Measurements from ENCODE around the gene GPRASP2.
A peak's percentile ranks its signal among the peaks of the same experiment; 100 is the strongest.
"Not testable (repeated sequence)": the region's sequence is repeated elsewhere in the genome, so short reads cannot be mapped to it uniquely, and the experiment has no call there.

The GPRASP2 gene

GRCh38 chrX:102712216-102712966 lies at the start of gene GPRASP2:
GPRASP2 (plus strand) TSS chrX:102712448; CDS start chrX:102714870, 2,422 bp downstream.
- DNase-seq (ENCODE audit: low read depth in 2 of 2) = no peak

- DNase-seq (ENCODE audit: low read depth in 2 of 2) = not testable (repeated sequence)
Measured at GRCh38 chrX:102663820-102664219, 48.4 kb upstream of the GPRASP2 start.

GRCh38 chrX:102667034-102667433 lies 45.2 kb upstream of the GPRASP2 start:
- DNase-seq (ENCODE audit: low read depth in 2 of 2) = not testable (repeated sequence)

- no peak for DNase-seq (ENCODE audit: low read depth in 2 of 2)
Measured at GRCh38 chrX:102669526-102669925, 42.7 kb upstream of the GPRASP2 start.

DNA sequence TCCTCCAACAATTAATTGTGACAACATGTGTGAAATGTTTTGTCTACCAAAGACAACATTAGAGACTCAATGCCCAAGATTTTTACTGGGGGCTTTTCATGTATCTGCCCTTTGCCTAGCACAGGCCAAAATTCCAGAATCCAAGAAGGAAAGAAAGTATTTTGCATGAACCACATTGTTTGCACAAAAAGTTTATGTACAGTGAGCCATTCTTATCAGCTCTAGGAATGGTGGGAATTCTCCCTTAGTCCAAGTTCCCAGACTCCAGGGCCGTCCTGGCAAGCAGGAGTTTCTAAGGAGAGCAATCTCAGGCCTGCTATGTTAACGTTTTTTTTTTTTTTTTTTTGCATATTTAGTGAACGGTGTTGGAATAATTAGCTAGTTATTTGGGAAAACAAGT lies 39.4 kb upstream of the GPRASP2 start:
- DNase-seq (ENCODE audit: low read depth in 2 of 2) = no peak

- DNase-seq (ENCODE audit: low read depth in 2 of 2) = not testable (repeated sequence)
Measured at GRCh38 chrX:102677479-102677878, 34.8 kb upstream of the GPRASP2 start.

DNA sequence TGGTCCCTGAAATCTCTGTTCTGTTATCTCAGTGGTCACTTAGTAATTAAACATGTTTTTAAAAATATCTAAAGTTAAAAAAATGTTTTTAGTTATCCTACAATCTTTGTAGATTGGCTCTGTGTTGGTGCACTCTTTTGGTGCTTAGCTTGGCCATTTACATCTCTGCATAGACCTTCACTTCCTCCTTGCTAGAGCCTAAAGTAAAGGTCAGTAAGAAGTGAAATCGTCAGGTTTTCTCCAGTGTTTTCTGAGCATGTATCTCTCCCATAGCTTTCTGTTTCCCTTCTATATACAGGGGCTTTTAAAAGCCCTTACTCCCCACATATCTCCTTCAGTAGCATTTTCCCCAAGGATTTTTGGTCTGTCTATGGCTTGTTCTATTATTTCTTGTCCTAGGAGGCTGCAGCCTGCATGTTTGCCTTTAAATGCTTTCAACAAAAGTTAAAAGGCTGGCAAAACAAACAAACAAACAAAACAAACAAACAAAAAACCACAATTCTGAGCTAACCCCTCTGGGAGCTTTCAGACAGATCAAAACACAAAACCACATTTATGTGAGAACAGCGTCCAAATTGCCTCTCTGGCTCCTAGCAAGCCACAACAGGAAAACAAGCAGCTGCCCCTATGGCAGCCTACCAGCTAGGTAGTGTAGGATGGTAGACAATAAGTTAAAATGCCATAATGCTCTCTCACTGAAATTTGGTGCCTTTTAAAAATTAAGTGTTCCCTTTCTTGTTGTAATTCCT lies 27.3 kb upstream of the GPRASP2 start:
- DNase-seq (ENCODE audit: low read depth in 2 of 2) = no peak

DNA sequence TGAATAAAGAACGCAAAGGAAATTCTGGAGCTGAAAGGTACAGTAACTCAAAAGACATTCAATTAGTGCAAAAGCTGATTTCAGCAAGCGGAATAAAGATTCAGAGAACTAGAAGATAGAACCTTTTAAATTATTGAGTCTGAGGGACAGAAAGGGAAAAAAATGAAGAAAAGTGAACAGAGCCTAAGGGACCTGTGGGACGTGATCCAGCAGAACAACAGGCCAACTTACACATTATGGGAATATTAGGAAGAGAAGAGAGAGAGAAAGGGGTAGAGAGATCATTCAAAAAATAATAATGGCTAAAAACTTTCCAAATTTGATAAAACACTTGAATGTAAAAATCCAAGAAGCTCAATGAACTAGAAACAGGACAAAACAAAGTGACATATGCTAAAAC lies 17.5 kb upstream of the GPRASP2 start:
- DNase-seq (ENCODE audit: low read depth in 2 of 2) = no peak

DNA sequence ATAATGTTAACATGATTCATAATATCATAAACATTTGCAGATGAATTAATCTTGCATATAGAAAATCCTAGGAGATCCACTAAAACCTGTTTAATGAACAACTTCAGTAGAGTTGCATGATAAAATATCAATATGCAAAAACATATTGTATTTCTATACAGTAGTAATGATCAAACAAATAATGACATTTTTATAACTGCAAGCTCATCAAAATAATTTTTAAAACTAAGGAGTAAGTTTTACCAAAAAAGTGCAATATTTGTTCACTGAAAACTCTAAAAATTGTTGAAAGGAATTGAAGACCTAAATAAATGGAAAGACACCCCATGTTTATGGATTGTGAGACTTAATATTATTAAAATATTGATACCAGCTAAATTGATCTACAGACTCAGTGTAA lies 15.9 kb upstream of the GPRASP2 start:
- DNase-seq (ENCODE audit: low read depth in 2 of 2) = no peak

- DNase-seq (ENCODE audit: low read depth in 2 of 2) = no peak
Measured at GRCh38 chrX:102697494-102697893, 14.8 kb upstream of the GPRASP2 start.

DNA sequence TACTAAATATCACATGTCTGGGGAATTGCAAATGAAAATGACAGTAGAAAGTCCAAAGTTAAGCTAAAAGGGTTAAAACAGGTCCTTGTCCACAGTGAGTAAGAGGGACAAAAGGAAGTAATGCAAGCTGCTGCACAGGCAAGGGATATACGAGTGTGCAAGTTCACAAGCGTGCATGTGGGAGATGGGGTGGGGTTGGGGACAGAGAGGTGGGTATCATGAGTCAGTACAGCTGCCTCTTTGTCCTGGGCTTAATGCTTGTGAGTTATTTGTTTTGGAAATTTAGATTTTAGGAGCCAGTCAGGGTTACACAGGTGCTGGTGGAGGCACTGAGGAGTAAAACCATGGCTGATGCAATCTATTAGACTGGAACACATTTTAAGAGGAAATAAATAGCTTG lies 3.3 kb upstream of the GPRASP2 start:
- DNase-seq (ENCODE audit: low read depth in 2 of 2) = no peak

- no peak for DNase-seq (ENCODE audit: low read depth in 2 of 2)
Measured at GRCh38 chrX:102711872-102712215, 404 bp upstream of the GPRASP2 start.

DNA sequence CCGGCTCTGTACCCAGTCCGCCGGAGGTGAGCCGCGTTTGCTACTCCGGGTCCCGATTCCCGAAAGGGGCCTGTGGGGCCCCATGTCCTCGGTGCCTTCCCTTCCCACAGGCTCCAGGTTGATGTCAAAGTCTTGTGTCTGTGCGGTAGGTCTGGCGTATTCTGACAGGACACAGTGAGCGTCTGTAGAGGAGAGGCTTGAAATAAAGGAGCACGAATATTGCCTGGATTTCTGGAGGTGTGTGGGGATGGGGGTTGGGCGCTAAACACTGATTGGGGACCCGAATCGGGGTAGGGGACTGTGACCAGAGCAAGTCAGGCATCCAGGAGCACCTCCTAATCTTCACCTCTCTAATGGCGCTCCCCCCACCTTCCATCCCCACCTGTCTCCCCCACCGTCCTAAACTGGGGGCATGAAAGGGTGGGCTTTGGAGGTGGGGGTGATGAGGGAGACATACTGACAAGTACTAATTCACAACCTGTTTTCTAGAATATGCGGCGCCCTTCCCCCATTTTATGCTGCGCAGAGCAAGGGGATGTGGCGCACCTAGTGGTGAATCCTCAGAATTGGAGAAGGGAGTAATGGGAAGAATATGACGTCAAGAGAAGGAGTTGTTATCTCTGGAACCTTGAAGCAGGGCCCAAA lies 855 bp downstream of the GPRASP2 start:
- no peak for DNase-seq (ENCODE audit: low read depth in 2 of 2)

DNA sequence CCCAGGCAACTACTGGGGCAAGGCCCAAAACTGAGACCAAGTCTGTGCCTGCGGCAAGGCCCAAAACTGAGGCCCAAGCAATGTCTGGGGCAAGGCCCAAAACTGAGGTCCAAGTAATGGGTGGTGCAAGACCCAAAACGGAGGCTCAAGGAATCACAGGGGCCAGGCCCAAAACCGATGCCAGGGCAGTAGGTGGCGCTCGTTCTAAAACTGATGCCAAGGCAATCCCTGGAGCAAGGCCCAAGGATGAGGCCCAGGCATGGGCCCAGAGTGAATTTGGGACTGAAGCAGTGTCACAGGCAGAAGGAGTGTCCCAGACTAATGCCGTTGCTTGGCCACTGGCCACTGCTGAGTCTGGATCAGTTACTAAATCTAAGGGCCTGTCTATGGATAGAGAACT lies 2.7 kb downstream of the GPRASP2 start:
- DNase-seq (ENCODE audit: low read depth in 2 of 2) = no peak

DNA sequence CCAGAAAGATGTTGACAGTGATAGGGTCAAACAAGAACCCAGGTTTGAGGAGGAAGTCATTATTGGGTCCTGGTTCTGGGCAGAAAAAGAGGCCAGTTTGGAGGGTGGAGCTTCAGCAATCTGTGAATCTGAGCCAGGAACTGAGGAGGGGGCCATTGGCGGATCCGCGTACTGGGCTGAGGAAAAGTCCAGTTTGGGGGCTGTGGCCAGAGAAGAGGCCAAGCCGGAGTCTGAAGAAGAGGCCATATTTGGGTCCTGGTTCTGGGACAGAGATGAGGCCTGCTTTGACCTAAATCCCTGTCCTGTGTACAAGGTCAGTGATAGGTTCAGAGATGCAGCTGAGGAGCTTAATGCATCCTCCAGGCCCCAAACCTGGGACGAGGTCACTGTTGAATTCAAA lies 3.7 kb downstream of the GPRASP2 start:
- no peak for DNase-seq (ENCODE audit: low read depth in 2 of 2)

- peak; percentile 48 to 58 for DNase-seq (ENCODE audit: low read depth in 2 of 2)
Measured at GRCh38 chrX:102720237-102721168, 8.3 kb downstream of the GPRASP2 start, which contains the start of gene GPRASP3. GPRASP3 (plus strand) TSS chrX:102720743; CDS start chrX:102748996, 28,253 bp downstream.

- not testable (repeated sequence) for DNase-seq (ENCODE audit: low read depth in 2 of 2)
Measured at GRCh38 chrX:102721169-102721506, 8.9 kb downstream of the GPRASP2 start.

DNA sequence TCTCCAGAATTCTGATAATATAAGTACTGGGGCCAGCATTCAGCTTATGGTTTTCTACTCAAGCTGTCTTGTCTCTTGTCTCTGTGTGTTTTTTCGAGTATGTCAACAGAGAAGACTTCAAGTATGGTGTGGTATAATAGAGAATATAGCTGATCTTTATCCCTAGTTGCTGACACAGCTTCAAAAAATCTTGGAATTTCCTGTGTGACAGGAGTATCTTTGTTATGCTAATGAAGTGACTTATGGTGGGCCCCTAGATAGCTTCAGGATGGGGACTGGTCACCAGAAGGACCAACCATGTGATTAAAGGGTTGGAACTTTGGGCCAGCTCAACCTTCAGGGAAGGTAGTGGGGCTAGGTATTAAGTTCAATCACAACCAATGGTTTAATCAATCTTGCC lies 11.2 kb downstream of the GPRASP2 start:
- no peak for DNase-seq (ENCODE audit: low read depth in 2 of 2)

GRCh38 chrX:102727761-102728160 lies 15.5 kb downstream of the GPRASP2 start:
- no peak for DNase-seq (ENCODE audit: low read depth in 2 of 2)

DNA sequence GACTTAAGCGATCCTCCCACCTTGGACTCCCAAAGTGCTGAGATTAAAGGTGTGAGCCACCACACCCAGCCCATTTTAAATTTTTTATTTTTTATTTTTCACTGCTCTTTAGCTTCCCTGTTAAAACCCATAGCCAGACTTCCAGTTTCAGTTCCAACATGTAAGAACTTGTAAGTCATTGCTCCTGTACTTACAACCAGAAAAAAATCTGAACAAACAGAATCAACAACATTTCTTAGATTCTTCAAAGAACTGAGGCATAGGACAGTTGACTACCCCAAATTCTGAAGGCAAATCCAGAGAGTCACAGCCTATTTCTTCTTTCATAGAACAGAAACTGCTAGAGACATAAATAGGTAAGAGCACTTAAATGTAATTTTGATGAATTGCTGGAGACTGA lies 16.4 kb downstream of the GPRASP2 start:
- no peak for DNase-seq (ENCODE audit: low read depth in 2 of 2)

DNA sequence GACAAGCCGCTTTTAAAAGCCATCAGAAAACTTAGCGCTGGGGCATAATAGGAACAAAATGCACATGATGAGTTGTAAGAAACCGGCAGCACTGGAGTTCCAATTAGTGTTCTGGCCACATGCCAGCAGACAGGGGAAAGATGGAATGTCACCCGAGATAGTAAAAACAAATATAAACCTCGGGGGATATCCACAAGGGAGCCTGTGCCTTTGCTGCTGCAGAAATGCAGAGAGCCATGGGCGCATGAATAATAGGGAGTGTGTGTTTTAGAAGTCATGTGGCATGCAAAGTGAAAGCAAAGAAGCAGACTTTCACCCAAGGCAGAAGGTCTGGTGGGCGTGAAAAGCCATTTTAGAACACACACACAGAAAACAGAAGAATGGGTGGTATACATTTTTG lies 27.4 kb downstream of the GPRASP2 start:
- no peak for DNase-seq (ENCODE audit: low read depth in 2 of 2)

- no peak for DNase-seq (ENCODE audit: low read depth in 2 of 2)
Measured at GRCh38 chrX:102744307-102744706, 32.1 kb downstream of the GPRASP2 start.

All from activated CD4-positive, alpha-beta T cell treated with anti-CD3 and anti-CD28 coated beads for 24 hours (primary cell).